ENCODE data around the gene KLHL2. TPM values are rescaled to one million over a fixed set of nuclear protein-coding genes. Genes with fewer than 3 reads are reported as not detected.

The KLHL2 gene
- total RNA-seq, 1 donor from 2014 or later, result 22.1 TPM

GRCh38 chr4:165201806-165202205, 5.6 kb upstream of the KLHL2 start:
- no peak for TF ChIP-seq CTCF (IDR thresholded peaks at IDR 0.05; ENCODE audit: unreplicated experiment)
- Mint-ChIP-seq H3K9me3 (ENCODE audit: low read depth) (no peaks in the 10 kb centered on the region), H3K27ac (no peak overlapping the region), H3K27me3 (peaks cover 4% of the 10 kb centered on the region), H3K4me1 (ENCODE audit: low read depth) (peaks cover 6% of the 10 kb centered on the region), H3K36me3 (ENCODE audit: insufficient read depth) (no peaks in the 10 kb centered on the region), H3K4me3 (ENCODE audit: low read depth) (no peak overlapping the region)
- DNase-seq (ENCODE audit: low spot score, unreplicated experiment), result no peak

- H3K9me3 Mint-ChIP-seq (ENCODE audit: low read depth), result no peaks in the 10 kb centered on the region
- H3K27me3 Mint-ChIP-seq, result peaks cover 5% of the 10 kb centered on the region
- H3K27ac Mint-ChIP-seq, result no peak overlapping the region
- no peak for TF ChIP-seq CTCF (IDR thresholded peaks at IDR 0.05; ENCODE audit: unreplicated experiment)
- H3K4me3 Mint-ChIP-seq (ENCODE audit: low read depth), result no peak overlapping the region
- no peak for DNase-seq (ENCODE audit: low spot score, unreplicated experiment)
- H3K36me3 Mint-ChIP-seq (ENCODE audit: insufficient read depth), result no peaks in the 10 kb centered on the region
- H3K4me1 Mint-ChIP-seq (ENCODE audit: low read depth), result peaks cover 11% of the 10 kb centered on the region
These were observed 3.6 kb upstream of the KLHL2 start for GRCh38 chr4:165203541-165204461.

GRCh38 chr4:165204462-165204830, 2.9 kb upstream of the KLHL2 start:
- Mint-ChIP-seq H3K36me3 (ENCODE audit: insufficient read depth) (no peaks in the 10 kb centered on the region), H3K27ac (no peak overlapping the region), H3K4me3 (ENCODE audit: low read depth) (no peak overlapping the region), H3K27me3 (peaks cover 7% of the 10 kb centered on the region), H3K4me1 (ENCODE audit: low read depth) (peaks cover 16% of the 10 kb centered on the region), H3K9me3 (ENCODE audit: low read depth) (no peaks in the 10 kb centered on the region)
- DNase-seq (ENCODE audit: low spot score, unreplicated experiment), result no peak
- no peak for TF ChIP-seq CTCF (IDR thresholded peaks at IDR 0.05; ENCODE audit: unreplicated experiment)

- peak overlapping the region; percentile 87 for H3K27ac Mint-ChIP-seq
- no peaks in the 10 kb centered on the region for H3K36me3 Mint-ChIP-seq (ENCODE audit: insufficient read depth)
- H3K9me3 Mint-ChIP-seq (ENCODE audit: low read depth), result no peaks in the 10 kb centered on the region
- peaks cover 7% of the 10 kb centered on the region for H3K27me3 Mint-ChIP-seq
- peak overlapping the region; percentile 85 for H3K4me3 Mint-ChIP-seq (ENCODE audit: low read depth)
- peak; percentile 15 for DNase-seq (ENCODE audit: low spot score, unreplicated experiment)
- TF ChIP-seq CTCF (IDR thresholded peaks at IDR 0.05; ENCODE audit: unreplicated experiment), result no peak
- H3K4me1 Mint-ChIP-seq (ENCODE audit: low read depth), result peaks cover 25% of the 10 kb centered on the region
These were observed 338 bp upstream of the KLHL2 start for GRCh38 chr4:165207016-165207430.

- peak overlapping the region; percentile 91 for H3K27ac Mint-ChIP-seq
- H3K27me3 Mint-ChIP-seq, result peaks cover 7% of the 10 kb centered on the region
These were observed 876 bp downstream of the KLHL2 start for GRCh38 chr4:165208221-165208652.

More at GRCh38 chr4:165208221-165208652, 876 bp downstream of the KLHL2 start:
- peak overlapping the region; percentile 84 for H3K4me3 Mint-ChIP-seq (ENCODE audit: low read depth)
- no peak for TF ChIP-seq CTCF (IDR thresholded peaks at IDR 0.05; ENCODE audit: unreplicated experiment)
- no peaks in the 10 kb centered on the region for H3K9me3 Mint-ChIP-seq (ENCODE audit: low read depth)
- peaks cover 35% of the 10 kb centered on the region for H3K4me1 Mint-ChIP-seq (ENCODE audit: low read depth)
- DNase-seq (ENCODE audit: low spot score, unreplicated experiment), result no peak
- H3K36me3 Mint-ChIP-seq (ENCODE audit: insufficient read depth), result no peaks in the 10 kb centered on the region
